22Rv1 (cell line): Measurements from ENCODE around the gene LMNA.

Experiments
- H3K27ac ChIP-seq: fragments of 450-650 bp; 2 replicates; pipeline ENCODE4 v1.5.1; 2017
- ZFX ChIP-seq: fragments of 450-650 bp; IDR thresholded peaks from 2 replicates; pipeline ENCODE4 v1.6.1; 2017; ENCODE audit warnings: antibody characterized with exemption, borderline replicate concordance
- TF ChIP-seq, protein P1 (sequence below): fragments of 450-650 bp; IDR thresholded peaks from 2 replicates; pipeline ENCODE4 v1.5.1; 2017; ENCODE audit warnings: mild to moderate bottlenecking

The LMNA gene

DNA sequence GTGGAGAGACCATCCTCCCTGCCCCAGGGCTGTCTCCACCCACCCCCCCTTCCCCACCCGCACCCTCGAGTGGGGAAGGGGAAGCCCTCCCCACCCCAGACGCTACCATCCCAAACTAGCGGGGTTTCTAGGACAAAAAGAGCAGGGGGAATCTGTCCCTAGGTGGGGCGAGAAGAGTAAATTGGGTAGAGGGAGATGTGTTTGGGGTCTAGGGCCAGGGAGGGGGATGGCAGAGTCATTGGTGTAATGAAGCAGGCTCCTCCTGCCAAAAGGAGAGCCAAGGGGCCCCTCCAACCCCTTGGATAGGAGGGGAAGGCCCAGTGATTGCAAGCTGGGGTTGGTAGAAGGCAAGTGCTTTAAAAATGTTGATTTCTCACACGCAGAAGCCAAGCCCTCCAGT lies 42.3 kb upstream of the LMNA start:
- TF ChIP-seq, protein P1, sequence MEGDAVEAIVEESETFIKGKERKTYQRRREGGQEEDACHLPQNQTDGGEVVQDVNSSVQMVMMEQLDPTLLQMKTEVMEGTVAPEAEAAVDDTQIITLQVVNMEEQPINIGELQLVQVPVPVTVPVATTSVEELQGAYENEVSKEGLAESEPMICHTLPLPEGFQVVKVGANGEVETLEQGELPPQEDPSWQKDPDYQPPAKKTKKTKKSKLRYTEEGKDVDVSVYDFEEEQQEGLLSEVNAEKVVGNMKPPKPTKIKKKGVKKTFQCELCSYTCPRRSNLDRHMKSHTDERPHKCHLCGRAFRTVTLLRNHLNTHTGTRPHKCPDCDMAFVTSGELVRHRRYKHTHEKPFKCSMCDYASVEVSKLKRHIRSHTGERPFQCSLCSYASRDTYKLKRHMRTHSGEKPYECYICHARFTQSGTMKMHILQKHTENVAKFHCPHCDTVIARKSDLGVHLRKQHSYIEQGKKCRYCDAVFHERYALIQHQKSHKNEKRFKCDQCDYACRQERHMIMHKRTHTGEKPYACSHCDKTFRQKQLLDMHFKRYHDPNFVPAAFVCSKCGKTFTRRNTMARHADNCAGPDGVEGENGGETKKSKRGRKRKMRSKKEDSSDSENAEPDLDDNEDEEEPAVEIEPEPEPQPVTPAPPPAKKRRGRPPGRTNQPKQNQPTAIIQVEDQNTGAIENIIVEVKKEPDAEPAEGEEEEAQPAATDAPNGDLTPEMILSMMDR = no peak
- TF ChIP-seq ZFX = no peak
- no peak overlapping the region for H3K27ac ChIP-seq

DNA sequence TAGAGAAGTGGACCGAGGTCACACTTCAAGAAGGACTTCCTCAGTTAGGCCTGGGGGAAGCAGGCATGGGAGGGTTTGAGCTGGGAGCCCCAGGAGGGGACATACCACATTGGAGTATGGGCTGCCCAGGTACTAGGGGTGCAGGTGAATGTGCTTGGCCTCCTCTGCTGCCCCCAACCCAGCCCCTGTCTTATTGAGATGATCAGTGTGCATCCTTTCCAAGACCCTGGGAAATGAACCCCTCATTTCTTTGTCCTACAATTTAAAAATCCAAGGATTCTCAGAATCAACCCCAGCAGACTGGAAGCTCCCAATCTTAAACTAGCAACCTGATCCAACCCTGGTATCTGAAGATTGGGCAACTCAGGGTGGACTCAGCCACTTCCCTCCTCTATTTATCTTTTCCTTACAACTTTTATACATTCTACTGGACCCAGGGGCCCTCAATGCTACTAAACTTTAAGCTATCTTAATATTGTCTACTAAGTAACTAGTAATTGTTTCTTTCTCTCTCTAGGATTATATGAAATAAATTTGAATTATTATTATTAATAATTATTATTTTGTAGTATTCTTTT lies 41.3 kb upstream of the LMNA start:
- no peak overlapping the region for H3K27ac ChIP-seq
- TF ChIP-seq ZFX = no peak
- TF ChIP-seq, protein P1 = no peak

DNA sequence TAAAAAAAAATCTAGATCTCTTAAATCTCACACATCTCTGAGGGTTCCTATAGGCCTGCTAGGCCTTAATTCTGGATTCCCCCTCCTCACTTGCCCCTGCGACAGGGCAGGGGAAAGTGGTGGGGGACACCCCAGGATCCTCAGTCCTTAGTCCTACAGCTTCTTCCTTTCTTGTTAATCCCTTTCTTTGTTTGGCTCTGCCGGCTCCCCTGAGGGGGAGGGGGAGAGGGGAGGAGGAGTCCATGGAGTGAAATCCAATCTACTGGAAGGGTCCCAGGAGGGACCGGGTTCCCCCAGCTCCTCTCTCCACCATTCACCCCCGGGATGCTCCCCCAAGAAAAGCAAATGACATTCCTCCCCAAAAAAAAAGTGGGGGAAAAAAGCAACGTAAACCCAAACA lies 40.8 kb upstream of the LMNA start:
- no peak overlapping the region for H3K27ac ChIP-seq
- TF ChIP-seq ZFX = no peak
- TF ChIP-seq, protein P1 = no peak

DNA sequence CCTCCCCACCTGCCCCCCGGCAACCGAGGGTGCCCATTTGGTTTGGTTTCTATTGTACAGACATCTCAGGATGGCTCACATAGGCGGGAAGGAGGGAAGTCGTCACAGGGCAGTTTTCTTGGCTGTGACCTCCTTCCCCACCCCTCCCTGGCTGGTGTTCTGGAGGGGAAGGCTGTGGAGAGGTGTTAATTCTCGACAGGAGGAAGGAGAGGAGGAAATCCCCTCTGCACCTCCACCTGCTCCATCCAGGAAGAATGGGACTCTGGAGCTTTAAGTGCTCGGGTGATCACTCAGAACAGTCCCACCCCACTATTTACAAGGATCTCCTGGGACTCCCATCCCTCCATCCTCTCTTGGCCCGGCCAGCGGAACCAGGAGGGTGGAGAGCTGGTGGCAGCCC lies 39.9 kb upstream of the LMNA start:
- H3K27ac ChIP-seq = no peak overlapping the region

DNA sequence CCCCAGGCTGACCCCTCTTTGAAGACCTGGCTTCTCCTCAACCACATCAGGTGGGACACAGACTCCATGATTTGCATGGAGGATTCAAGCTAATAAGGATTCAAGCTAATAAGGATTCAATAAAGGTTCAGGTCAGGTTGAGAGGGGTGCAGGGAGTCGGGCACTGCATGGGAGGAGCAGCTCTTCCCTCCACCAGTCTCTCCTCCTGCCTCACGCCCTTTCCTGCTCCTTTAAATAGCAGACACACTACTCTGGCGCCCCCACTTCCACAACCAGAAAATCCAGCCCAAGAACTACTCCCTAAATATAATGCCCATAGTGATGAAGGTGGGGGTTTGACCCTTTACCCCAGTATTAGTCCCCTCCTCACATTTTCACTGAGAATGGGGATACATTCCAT lies 39.3 kb upstream of the LMNA start:
- H3K27ac ChIP-seq = no peak overlapping the region
- TF ChIP-seq, protein P1 = no peak
- no peak for TF ChIP-seq ZFX

More for the DNA sequence above, 39.9 kb upstream of the LMNA start:
- TF ChIP-seq ZFX = no peak
- TF ChIP-seq, protein P1 = no peak

DNA sequence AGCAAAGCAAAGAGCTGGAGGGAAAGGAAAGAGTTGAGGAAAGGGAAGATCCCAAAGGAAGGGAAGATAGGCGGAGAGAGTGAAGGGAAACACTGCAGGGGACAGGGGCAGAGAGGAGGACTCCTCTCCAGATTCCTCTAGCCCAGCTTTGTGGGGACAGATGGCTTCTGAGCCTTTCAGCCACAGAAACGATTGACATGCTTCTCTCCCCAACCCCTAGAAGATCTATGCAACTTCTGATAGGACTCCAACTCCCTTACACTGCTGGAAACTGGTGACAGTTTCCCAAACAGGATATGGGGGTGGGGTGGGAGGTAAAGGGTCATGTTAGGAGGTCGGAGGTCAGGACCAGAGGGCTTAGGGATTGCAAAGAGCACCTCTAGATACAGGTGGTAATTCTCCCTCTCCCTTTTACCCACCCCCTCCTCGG lies 38.7 kb upstream of the LMNA start:
- H3K27ac ChIP-seq = no peak overlapping the region
- TF ChIP-seq, protein P1 = no peak
- no peak for TF ChIP-seq ZFX

DNA sequence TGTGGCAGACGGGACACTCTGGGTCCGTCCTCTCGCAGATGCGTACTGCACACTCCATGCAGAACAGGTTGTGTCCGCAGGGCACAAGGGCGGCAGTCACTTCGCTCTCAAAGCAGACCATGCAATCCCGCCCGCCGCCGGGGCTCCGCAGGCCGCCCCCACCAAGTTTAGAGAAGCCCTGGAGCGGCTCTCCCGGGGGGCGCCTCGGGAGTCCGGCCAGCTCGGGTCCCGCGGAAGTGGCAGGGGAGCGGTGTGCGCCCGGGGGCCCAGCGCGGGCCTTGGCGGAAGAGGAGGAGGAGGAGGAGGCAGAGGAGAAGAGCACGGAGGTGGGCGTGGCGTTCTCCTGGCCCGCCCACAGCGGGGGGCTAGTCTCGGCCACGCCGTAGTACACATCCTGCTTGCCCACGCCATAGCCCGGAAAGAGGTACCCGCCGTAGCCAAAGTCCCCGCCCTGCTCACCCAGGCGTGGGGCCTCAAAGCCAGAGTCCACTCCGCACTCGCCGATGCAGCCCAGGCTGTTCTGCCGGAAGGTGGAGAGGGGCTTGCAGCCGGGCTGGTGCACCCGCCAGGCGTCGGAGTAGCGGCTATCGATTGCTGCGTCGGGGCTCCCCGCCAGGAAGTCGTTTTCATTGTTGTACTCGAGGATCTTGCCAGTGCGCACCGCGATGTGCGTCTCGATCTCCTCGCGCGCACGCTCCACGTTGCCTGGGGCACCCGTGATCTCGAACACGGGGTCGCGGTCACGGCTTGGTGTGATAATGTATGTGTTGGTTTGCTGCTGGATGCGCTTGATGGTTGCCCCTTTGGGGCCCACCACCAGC lies 37.7 kb upstream of the LMNA start:
- H3K27ac ChIP-seq = no peak overlapping the region

More for the DNA sequence above, 37.7 kb upstream of the LMNA start:
- TF ChIP-seq, protein P1 = no peak
- TF ChIP-seq ZFX = no peak
